ENCODE results near the gene ITIH4.

DNA sequence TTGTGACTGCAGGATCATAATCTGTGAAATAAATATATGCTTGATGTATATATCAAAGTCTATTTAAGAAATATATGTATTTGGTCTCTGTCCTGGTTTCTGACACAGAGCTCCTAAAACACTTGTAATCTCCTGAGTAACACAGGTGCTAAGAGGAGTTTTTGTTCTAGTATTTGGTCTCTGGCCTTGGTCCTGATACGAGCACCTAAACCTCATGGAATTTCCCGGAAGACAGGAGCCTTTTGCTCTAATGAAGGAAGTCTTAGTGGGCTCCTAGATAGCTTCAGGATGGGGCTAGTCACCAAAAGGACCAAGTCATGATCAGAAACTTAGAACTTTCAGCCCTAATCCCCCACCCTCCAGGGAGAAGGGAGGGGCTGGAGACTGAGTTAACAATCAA, 23.5 kb upstream of the ITIH4 start:
- TF ChIP-seq, protein P1, sequence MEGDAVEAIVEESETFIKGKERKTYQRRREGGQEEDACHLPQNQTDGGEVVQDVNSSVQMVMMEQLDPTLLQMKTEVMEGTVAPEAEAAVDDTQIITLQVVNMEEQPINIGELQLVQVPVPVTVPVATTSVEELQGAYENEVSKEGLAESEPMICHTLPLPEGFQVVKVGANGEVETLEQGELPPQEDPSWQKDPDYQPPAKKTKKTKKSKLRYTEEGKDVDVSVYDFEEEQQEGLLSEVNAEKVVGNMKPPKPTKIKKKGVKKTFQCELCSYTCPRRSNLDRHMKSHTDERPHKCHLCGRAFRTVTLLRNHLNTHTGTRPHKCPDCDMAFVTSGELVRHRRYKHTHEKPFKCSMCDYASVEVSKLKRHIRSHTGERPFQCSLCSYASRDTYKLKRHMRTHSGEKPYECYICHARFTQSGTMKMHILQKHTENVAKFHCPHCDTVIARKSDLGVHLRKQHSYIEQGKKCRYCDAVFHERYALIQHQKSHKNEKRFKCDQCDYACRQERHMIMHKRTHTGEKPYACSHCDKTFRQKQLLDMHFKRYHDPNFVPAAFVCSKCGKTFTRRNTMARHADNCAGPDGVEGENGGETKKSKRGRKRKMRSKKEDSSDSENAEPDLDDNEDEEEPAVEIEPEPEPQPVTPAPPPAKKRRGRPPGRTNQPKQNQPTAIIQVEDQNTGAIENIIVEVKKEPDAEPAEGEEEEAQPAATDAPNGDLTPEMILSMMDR (IDR thresholded peaks at IDR 0.05) = no peak
- TF ChIP-seq POLR2A (IDR thresholded peaks at IDR 0.05) = no peak

Data from heart left ventricle (tissue), 13 donors.